Effector CD8-positive, alpha-beta T cell (primary cell): Measurements from ENCODE around the gene CFAP97.
"Not testable (repeated sequence)": the region's sequence is repeated elsewhere in the genome, so short reads cannot be mapped to it uniquely, and the experiment has no call there.

Experiments used
- DNase-seq: peaks from one replicate; lab custom pipeline; 2025; lab: John Stamatoyannopoulos, UW
- total RNA-seq, 4 experiments: gene quantifications; one replicate each; lab custom pipeline; 2026; lab: John Stamatoyannopoulos, UW

CFAP97 gene
- 65.0 to 106 (median 72.4) reads per million in 4 experiments for total RNA-seq

- peak; percentile 83 for DNase-seq
These were observed at the start of gene CFAP97 for GRCh38 chr4:185203486-185204237. Gene CFAP97 (minus strand): TSS chr4:185204000. CDS start chr4:185191196, 12,804 bp downstream.

DNA sequence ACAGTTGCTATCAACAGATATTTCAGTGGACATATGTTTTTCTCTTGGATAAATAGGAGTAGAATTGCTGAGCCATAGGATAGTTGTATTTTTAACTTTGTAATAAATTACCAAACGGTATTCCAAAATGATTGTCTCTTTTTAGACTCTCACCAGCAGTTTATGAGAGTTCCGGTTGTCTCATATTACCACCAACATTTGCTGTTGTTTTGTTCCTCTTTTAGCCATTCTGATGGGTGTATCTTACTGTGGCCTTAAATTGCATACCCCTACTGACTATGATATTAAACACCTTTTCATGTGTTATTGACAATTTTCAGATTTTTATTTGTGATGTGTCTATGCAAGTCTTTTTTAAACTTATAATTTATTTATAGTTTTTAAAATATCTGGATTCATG is 45.3 kb upstream of the CFAP97 start:
- no peak for DNase-seq

GRCh38 chr4:185248393-185249039 is 44.7 kb upstream of the CFAP97 start:
- no peak for DNase-seq

DNA sequence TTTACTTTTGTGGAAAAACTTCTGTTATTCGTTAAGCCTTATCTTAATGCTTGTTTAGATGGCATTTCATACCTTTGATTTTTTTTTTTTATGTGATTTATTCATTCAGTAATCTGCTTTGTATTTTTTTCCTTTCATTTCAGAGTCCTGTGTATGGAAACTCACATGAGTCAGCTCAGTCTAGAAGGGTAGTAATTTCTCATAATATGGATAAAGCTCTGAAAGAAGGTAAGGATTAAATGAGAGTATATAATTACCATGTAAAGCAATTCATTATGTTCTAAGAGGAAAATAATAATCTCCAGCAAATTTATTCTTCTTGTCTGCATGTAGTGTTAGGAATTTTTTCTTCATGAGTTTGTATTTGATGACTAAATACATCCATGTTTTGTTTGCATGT is 43.4 kb upstream of the CFAP97 start:
- DNase-seq = no peak

DNA sequence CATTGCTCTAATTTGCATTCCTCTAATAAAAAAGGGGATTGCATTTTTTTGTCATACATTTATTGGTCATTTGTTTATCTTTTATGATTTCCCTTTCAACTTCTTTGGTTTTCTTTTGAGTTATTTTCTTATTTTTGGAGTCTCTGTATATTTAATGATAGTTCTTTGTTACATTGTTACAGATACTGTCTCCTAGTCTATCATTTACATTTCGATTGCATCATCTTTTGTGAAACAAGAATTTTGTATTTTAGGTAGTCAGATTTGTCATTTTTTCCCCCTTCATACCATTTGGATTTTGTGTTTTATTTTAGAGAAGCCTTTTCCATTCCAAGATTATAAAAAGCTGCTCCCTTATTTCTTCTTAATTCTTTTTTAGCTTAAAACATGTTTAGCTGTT is 42.7 kb upstream of the CFAP97 start:
- DNase-seq = no peak

DNA sequence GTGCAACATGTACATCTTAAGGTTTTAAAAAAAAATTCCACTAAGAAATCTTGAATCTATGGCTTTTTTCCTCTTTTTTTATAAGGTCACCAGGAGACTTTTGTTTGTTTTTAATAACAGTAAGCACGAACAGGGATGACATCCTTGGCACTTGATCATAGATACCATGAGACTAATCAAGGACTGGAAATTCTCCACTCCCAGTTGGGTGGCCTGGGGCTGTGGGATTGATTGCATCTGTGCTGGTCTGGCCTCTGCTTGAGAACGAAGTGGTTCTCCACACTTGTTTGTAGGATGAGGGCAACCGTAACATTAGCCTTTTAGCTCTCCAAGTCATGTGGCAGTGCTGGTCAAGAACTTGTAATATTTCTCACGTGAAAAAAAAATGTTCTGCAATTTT is 41.0 kb upstream of the CFAP97 start:
- no peak for DNase-seq

DNA sequence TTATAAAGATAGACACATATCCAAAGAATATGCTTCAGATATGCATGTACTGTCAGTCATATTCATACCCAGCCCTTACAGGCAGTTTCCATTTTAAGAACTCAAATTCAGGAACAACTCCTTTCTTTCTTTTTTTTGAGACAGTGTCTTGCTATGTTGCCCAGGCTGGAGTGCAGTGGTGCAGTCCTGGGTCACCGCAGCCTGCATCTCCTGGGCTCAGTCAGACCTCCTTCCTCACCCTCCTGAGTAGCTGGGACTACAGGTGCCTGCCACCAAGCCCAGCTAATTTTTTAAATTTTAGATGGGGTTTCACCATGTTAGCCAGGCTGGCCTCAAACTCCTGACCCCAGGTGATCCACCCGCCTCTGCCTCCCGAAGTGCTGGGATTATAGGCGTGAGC is 40.1 kb upstream of the CFAP97 start:
- DNase-seq = no peak

GRCh38 chr4:185242749-185243533 is 39.1 kb upstream of the CFAP97 start:
- DNase-seq = no peak

DNA sequence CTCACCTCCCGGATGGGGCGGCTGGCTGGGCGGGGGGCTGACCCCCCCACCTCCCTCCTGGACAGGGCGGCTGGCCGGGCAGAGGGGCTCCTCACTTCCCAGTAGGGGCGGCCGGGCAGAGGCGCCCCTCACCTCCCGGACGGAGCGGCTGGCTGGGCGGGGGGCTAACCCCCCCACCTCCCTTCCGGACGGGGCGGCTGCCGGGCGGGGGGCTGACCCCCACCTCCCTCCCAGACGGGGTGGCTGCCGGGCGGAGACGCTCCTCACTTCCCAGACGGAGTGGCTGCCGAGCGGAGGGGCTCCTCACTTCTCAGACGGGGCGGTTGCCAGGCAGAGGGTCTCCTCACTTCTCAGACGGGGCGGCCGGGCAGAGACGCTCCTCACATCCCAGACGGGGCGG is 36.7 kb upstream of the CFAP97 start:
- DNase-seq = not testable (repeated sequence)

- no peak for DNase-seq
These were observed 35.0 kb upstream of the CFAP97 start for GRCh38 chr4:185238750-185239149.

- DNase-seq = no peak
These were observed 34.4 kb upstream of the CFAP97 start for GRCh38 chr4:185238215-185238681.

- DNase-seq = no peak
These were observed 33.4 kb upstream of the CFAP97 start for GRCh38 chr4:185237175-185237574.

DNA sequence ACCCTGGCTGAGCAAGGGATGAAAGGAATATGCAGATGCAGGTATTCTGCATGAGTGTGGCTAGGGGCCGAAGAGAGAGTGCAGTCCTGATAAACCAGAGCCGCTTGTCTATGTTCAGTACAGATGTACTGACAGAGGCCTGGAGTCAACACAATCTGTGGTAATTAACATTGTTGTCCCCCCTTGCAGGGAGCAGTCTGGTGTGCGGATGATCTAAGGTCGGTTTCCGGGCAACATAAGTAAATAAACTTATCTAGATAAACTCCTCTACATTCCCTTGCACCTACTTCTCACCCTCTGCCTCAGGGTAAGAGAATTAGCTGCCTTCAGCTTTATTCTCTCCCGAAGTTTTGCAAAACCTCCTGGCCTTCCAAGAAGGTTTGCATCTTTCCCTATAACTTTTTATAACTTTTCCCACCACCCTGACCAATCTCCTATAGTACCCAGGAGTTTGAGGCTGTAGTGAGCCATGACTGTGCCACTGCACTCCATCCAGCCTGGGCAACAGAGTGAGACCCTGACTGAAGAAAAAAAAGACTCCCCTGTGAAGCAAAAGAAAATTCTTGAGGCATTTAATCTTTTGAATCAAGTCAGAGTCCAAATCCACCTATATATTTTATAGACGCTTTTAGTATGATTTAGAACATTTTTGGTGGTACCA is 32.2 kb upstream of the CFAP97 start:
- DNase-seq = no peak

DNA sequence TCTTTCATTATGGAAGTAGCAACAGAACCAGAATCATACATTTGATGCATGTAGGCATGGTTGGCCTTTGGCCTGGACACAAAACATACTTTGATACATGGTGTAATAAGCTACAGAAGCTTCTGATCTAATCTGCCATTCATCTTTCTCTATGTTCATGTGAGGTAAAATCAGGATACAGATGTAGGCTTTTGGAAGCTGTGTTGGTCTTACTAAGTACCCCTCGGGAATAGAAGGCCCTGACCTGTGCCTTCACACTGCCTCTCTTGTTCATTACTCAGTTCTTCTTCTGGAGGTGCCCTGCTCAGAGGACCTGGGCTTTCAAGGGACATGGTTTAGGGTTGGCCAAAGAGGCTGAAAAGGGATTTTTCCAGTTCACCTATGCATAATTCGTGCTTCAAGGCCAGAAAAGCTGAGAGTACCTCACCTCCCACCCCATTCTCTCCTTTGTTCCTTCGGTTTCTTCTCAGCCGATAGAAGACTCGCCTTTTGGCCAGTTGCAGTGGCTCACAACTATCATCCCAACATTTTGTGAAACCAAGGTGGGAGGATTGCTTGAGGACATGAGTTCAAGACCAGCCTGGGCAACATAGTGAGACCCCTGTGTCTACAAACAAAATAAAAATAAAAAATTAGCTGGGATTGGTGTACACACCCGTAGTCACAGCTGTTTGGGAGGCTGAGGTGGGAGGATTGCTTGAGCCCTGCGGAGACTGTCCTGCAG is 31.5 kb upstream of the CFAP97 start:
- DNase-seq = no peak

GRCh38 chr4:185232370-185232769 is 28.6 kb upstream of the CFAP97 start:
- no peak for DNase-seq

GRCh38 chr4:185229021-185229818 is 25.4 kb upstream of the CFAP97 start:
- DNase-seq = no peak

DNA sequence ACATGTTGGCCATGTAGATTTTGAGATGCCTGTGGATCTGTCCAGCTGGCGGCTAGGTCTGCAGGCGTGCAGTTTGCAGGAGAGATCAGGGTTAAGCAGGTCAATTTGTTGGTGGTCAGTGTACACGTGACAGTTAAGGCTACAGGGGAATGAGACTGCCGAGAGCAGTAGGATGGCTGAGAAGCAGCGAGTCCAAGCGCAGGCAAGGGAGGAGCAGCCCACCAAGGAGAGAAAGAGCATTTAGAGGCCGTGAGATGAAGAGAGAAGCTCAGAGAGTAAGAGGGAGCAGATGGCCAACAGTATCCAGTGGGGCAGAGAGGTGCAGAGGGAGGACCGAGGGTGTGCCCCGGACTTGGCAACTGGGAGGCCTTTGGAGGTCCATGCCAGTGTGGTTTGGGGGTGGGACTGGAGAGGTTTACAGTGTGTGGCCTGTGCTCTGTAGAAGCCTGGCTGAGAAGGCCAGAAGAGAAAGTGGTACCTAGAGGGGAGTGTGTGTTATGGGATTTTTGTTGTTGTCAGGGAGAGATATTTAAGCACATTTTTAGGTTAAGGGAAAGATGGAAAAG is 24.0 kb upstream of the CFAP97 start:
- DNase-seq = no peak

GRCh38 chr4:185227131-185227551 is 23.3 kb upstream of the CFAP97 start:
- DNase-seq = no peak

GRCh38 chr4:185225940-185226339 is 22.1 kb upstream of the CFAP97 start:
- no peak for DNase-seq

- DNase-seq = no peak
These were observed 20.8 kb upstream of the CFAP97 start for GRCh38 chr4:185224597-185224996.
